Kidney epithelial cell (primary cell): ENCODE data around the gene TRIM46. TPM values are rescaled to one million over a fixed set of nuclear protein-coding genes. Genes with fewer than 3 reads are reported as not detected.
"Not testable (repeated sequence)": the region's sequence is repeated elsewhere in the genome, so short reads cannot be mapped to it uniquely, and the experiment has no call there.

ENCODE experiments used
- DNase-seq: peaks from one replicate; pipeline ENCODE4 v3.0.0-alpha.2; 2010; ENCODE audit warnings: low read depth
- H3K27me3 ChIP-seq: 2 replicates; pipeline ENCODE4 v1.6.0; 2011; ENCODE audit warnings: low read length; ENCODE audit not compliant: control insufficient read depth, insufficient read depth
- H3K36me3 ChIP-seq: 2 replicates; pipeline ENCODE4 v1.5.1; 2011; ENCODE audit warnings: low read length; ENCODE audit not compliant: control insufficient read depth, insufficient read depth
- H3K4me3 ChIP-seq: 2 replicates; pipeline ENCODE4 v1.5.1; 2011; ENCODE audit warnings: low read depth, mild to moderate bottlenecking, control low read depth, low read length
- CTCF ChIP-seq: IDR thresholded peaks from 2 replicates; pipeline ENCODE4 v1.5.1; 2011; ENCODE audit warnings: mild to moderate bottlenecking, moderate library complexity, low read length, control low read depth, inconsistent platforms; ENCODE audit not compliant: insufficient read depth, poor library complexity, severe bottlenecking
- total RNA-seq: library from RNA; depleted of rRNA; stranded (reverse); fragments of >200 nt; gene quantifications from 2 replicates; pipeline ENCODE4 v1.2.3, GENCODE V29; 2015

The TRIM46 gene
- total RNA-seq, 1 donor from 2014 or later: 7.1 TPM

- no peak overlapping the region for H3K4me3 ChIP-seq
- no peaks in the 10 kb centered on the region for H3K36me3 ChIP-seq
- no peaks in the 10 kb centered on the region for H3K27me3 ChIP-seq
- no peak for TF ChIP-seq CTCF
- no peak for DNase-seq
Measured at GRCh38 chr1:155145491-155145890, 28.2 kb upstream of the TRIM46 start.

GRCh38 chr1:155155996-155156643 is 17.5 kb upstream of the TRIM46 start:
- H3K27me3 ChIP-seq: not testable (repeated sequence)

GRCh38 chr1:155158991-155159390 is 14.7 kb upstream of the TRIM46 start:
- no peaks in the 10 kb centered on the region for H3K27me3 ChIP-seq
- H3K36me3 ChIP-seq: no peaks in the 10 kb centered on the region
- no peak for TF ChIP-seq CTCF
- no peak overlapping the region for H3K4me3 ChIP-seq
- no peak for DNase-seq

More at GRCh38 chr1:155155996-155156643, 17.5 kb upstream of the TRIM46 start:
- not testable (repeated sequence) for DNase-seq, H3K36me3 ChIP-seq, H3K4me3 ChIP-seq

GRCh38 chr1:155160128-155160527 is 13.5 kb upstream of the TRIM46 start:
- H3K4me3 ChIP-seq: no peak overlapping the region
- H3K27me3 ChIP-seq: no peaks in the 10 kb centered on the region
- no peaks in the 10 kb centered on the region for H3K36me3 ChIP-seq
- TF ChIP-seq CTCF: no peak
- no peak for DNase-seq

- not testable (repeated sequence) for DNase-seq, H3K4me3 ChIP-seq, H3K36me3 ChIP-seq, H3K27me3 ChIP-seq
Measured at GRCh38 chr1:155162631-155163030, 11.0 kb upstream of the TRIM46 start.

- H3K4me3 ChIP-seq, H3K27me3 ChIP-seq, DNase-seq, H3K36me3 ChIP-seq: not testable (repeated sequence)
Measured at GRCh38 chr1:155163785-155164184, 9.9 kb upstream of the TRIM46 start.

GRCh38 chr1:155164625-155165024 is 9.0 kb upstream of the TRIM46 start:
- DNase-seq, H3K27me3 ChIP-seq, H3K36me3 ChIP-seq, H3K4me3 ChIP-seq: not testable (repeated sequence)

- no peak for TF ChIP-seq CTCF
- Histone ChIP-seq H3K4me3 (no peak overlapping the region), H3K27me3 (peaks cover 8% of the 10 kb centered on the region), H3K36me3 (no peaks in the 10 kb centered on the region)
- DNase-seq: no peak
Measured at GRCh38 chr1:155166051-155166470, 7.6 kb upstream of the TRIM46 start.
